Esophagus mucosa (tissue), 1 donor: Measurements from ENCODE around the gene CD47. TPM values are rescaled to one million over a fixed set of nuclear protein-coding genes. Genes with fewer than 3 reads are reported as not detected.

ENCODE experiments used
- ATAC-seq: fragments of 200-7000 bp; cut with Tn5 transposase; one replicate; pipeline ENCODE4 v1.9.1; 2020
- total RNA-seq: library from RNA; stranded (reverse); gene quantifications from one replicate; pipeline ENCODE4 v1.2.4, GENCODE V29; 2023
- donor health status: DM: yes; HTN: yes; CAD: no.

CD47 gene
- total RNA-seq, 1 donor from 2014 or later = 95.3 TPM

DNA sequence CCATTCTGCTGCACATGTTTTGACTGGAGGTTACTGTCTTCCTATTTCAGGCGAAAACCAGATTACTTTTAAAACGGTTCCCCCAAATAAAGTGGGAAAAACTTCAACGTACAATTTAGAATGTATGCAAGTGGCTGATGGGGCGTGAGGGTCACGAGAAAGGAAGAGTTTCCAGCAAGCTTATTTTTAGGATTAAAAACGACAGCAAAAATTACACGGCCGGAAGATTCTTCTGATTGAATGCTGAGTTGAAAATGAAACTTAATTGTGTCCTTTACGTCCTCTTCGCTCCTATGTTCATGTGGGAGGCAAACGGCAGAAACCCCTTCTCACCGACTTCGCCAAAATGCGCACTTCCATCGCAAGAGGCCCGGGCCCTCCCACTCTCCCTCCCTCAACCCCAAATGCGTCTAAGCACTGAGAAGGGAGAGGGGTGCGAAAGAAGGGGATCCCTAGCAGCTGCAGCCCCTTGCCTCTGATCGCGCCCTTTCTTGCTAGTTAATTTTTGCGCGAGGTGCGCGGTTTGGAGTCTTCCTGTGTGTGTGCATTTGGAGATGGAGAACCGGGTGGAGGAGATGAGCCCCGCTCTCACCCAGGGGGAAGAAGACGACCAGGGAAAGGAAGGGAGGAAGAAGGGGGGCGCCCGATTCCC, 656 bp downstream of the CD47 start:
- no peak for ATAC-seq

DNA sequence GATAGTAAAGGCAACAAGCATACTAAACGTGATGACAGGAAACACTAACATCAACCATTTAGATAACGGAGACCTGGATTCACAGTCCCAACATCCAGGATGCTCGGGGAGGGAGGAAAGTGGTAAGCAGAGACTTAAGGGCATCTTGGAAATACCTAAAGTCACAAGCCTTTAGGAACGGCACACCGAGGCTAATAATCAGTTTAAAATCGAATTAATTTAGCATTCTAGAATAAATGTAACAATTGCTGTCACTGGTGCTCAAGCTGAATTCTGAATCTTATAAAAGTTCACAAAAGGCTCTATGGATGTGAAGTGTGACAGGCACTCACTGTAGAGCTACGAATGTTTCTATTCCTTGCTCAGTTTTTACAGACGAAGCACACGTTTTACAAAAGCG, 1.3 kb downstream of the CD47 start:
- no peak for ATAC-seq

DNA sequence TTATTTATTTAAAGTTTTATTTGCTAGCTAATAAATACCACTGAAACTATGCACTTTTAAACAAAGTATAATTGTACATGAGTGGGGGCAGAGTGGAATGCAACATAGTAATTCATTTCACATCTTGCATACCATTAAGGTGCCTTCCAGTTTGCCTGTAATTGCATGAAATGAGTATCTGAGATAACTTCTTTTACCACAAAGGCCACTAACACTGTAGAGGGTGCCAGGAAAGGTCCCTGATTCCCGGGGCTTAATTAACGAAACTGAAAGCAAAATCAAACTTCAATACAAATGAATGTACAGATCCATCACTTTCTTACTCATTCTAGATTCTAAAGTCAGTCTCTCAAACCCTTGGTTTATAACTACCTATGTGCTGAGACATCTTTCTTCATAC, 2.1 kb downstream of the CD47 start:
- no peak for ATAC-seq

DNA sequence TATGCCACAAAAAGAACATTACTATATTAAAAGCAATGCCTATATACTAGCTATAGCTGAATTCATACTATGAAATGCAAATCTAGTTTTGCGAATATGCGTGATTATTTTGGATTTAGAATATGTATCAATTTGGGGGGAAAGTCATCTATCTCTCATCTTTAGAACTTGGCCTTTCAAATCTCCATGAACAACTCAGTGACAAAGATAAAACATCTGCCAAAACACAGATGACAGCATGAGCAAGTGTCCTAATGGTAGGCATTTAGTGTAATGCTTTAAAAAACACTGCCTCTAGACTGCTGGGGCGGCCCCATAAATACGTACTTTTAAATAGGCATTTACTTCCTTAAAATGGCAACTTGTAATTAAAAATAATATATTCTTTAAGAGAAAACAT, 2.7 kb downstream of the CD47 start:
- no peak for ATAC-seq

DNA sequence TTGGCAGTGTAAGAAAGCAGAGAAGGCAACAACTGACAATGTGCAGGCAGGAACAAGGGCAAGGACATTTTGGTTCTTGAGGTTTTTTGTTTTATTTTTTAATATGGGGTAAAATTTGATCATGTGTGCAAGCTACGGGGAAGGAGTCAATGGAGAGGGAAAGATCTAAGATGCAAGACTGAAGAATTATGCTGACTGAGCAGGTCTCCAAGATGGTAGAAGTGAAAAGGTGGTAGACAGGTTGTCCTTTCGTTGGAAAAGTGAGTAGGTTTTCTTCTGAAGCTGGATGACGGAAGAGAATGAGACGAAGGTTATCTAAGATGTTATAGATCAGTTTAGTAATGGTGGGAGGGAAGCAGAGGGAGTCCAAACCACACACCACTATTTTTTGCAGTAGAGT, 4.2 kb downstream of the CD47 start:
- ATAC-seq = no peak

DNA sequence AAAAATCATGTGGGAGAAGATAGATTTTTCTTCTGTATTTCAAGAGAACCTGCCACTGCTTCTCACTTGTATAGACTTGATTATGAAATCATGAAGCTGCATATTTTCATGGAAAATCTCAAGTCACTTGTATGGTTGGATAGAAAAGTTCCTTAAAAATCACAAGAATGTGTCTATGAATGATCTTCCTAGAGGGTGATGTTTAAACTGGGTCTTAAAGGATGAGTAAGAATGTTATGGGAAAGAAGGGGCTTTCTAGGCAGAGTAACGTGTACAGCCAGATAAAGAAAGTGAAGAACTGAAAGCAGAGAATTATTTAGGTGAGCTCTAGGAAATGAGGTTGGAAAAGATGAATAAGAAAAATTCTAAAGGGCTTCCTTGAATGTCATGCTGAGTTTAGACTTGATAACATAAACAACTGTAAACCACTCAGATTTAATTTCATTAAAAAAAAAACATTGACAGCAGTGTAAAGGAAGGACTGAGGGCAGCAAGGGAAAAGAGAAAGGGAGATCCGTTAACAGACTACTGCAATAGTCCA, 5.0 kb downstream of the CD47 start:
- no peak for ATAC-seq

DNA sequence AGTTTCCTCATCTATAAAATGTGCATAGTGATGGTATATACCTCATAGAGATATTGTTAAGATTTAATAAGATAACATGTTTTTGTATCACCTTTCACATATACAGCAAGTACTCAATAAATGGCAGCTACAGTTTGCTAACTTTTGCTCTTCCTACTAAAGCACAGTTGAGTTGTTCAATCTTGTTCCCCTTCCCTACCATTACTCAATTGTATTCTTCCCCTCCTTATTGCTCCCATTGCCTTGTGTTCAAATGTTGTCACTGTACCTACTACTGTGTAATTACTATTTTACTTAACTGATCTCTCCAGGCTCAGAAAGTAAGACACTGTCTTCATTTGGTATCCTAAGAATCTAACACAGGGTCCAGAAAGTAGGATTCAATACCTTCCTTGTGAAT, 5.5 kb downstream of the CD47 start:
- ATAC-seq = no peak

DNA sequence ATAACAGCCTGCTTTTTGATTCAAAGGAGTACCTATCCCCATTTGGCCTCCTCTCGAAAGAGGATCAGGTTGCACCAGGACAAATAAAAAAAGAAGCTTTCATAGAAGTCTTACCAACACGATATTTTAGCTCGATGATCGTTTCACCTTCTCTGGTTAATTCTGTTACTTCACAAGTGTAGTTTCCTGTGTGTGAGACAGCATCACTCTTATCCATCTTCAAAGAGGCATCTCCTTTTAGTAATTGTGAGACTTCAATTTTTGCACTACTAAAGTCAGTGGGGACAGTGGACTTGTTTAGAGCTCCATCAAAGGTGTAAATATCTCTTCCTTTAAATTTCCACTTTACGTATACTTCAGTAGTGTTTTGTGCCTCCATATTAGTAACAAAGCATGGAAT, 11.0 kb downstream of the CD47 start:
- ATAC-seq = no peak

DNA sequence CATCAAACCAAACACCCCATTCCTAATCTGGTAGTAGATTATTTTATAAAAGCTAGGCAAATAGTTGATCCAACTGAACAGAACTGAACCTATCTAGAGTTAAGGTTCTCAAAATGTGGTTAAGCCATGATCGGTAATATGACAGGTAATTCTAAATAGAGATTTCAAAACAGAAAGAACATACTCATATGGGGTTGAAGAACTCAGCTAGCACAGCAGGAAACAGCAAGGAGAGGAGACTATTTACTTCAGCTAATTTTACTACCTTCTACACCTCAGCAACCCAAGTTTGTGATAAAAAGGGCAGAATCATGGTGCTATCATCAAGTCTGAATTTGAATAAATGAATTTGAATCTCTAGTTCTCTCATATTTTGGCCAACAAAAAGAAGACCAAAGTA, 11.8 kb downstream of the CD47 start:
- no peak for ATAC-seq

DNA sequence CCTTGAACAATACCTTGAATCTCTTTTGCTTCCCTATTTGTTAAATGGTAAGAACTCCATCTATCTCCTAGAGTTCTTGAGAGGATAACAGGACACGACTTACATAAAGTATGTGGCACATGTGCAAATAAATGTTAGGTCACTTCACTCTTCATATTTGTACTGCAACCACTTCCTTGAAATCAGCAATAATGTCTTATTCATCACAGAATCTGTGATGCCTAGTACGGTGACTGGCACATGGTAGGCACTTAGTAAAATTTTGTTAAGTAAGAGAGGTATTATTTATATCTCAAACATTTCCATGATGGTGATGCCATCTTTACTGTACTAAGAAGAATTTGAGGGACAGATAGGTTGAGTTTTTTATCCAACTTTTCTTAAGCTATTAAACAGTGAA, 14.3 kb downstream of the CD47 start:
- ATAC-seq = no peak

DNA sequence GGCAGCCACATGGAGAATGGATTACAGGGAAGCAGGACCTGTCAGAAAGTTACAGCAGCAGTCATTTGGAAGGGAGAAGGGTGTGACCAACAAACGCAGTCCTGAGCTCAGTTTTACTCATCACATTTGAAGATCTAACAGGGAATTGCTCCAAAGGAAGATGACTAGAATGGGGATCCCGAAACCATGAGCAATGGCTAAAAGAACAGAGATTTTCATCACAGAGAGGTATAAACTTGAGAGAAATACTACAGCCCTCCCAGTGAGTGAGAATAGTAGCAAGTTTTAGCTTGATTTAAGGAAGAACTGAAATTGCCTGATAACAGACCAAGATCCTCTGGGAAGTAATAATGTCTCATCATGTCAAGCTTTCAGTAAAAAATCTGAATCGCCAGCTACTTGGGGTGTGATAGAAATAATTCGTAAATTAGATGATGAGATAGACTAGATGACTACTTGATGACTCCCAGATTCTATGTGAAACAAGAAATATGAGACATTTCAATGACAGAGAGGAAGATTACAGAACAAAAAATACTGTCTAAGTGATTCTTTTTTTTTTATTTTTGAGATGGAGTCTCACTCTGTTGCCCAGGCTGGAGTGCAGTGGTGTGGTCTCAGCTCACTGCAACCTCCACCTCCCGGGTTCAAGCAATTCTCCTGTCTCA, 16.9 kb downstream of the CD47 start:
- ATAC-seq = peak; percentile 85

DNA sequence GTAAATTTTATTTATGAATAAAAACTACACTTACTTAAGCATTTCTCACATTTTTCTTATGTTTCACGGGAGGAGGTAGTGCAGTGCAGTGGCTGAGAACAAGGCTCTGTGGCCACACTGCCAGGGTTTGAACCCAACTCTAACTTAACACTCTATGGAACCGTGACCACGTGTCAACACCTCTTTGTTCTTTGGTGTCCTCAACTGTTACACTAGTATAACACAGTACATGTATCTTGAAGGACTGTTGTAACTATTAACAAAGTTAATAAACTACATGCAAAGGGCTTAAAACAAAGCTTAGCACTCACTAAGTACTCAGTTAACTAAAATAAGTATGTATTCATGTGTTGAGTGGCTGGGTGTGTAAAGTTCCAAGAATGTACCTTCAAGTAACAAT, 19.5 kb downstream of the CD47 start:
- ATAC-seq = no peak

DNA sequence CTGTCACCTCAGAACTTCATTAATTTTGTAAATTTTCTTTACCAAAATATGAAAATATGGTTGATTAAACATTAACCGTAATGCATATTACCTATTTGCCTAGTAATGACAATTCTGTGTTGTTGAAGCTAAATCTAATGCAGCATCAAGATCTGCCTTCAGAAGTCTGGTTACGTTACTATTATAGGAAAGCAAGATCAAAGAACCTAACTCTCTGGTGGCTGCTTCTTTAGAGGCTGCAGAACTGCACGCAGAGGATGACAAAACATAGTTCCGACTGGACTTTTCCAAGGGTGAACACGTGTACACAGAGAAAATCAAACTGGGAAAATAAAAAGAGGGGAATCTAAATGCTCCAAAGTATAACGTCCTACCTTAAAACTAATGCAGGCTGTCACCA, 20.5 kb downstream of the CD47 start:
- no peak for ATAC-seq

DNA sequence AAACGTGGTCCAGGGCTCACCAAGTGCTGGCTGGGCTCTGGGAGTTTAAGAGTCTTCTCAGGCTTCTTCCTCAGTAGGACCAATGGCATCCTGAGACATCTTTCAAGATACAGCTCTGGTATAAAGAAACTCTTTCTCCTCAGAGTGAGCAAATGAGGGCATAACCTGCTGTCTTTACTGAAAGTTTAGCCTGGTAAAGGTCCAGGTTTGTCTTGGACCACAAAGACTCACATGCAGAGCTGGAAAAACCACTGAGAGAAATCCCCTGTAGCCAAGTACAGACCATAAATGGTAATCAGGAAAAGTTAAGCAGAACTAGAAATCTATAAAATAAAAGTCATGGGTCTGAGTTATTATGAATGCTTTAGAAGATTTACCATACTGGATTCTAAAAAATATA, 23.1 kb downstream of the CD47 start:
- no peak for ATAC-seq

DNA sequence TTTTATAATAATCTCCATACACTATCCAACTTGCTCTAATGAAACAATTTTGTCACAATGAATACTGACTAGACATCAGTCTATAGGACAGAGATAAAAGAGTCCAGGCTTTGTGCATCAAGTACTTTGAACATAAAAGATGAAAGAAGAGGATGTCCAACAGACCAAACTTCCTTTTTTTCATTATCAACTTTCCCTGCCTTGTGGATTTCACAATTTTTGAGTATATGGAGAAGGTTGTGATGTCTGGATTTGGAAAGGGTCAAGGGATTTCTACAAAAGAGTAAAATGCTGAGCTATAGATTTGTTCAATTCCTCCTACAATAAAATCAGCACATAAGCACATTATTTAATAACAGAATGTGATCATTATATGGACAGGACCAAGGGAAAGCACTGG, 25.7 kb downstream of the CD47 start:
- ATAC-seq = no peak

DNA sequence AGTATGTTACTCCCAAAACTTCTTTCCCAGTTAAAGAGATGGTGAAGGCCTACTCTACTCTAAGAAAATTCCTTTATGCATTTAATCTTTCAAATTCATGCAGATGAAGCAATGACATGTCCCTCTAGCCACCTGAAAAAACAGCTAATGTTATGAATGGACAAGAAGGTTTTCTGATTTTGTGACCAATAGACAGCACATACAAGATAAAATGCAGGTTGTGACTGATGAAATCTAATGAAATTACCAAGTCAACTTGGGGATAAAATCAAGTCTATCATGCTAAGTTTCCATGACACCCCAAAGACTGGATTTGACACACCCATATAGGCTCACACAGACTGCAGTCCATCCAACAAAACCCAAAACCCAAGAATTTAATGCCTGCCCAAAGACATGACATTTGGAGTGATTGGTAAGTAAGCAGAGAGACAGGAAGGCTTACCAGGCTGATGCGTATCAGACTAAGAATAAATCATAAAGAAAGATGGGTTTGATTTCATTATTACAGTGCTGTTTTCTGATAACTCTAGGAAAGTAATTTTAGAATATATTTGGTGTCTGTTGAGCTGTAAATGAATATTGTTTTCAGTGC, 26.4 kb downstream of the CD47 start:
- ATAC-seq = no peak

DNA sequence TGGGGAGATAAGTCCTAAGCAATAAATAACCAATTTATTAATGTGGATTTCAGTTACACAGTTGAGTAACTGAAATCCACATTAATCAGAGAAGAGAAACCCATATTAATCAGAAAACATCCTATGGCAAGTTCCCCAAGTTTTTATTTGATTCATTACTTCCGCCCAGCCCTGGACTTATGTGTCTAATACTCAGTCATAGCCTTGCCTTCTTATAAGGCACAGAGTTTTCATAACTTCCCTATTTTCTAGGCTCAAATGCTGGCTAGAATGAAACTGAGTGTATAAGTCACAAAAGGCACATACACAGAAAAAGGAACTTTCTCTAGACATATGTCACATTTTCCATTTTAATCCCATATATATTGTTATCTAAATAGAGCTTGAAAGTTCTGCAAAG, 28.8 kb downstream of the CD47 start:
- ATAC-seq = no peak

DNA sequence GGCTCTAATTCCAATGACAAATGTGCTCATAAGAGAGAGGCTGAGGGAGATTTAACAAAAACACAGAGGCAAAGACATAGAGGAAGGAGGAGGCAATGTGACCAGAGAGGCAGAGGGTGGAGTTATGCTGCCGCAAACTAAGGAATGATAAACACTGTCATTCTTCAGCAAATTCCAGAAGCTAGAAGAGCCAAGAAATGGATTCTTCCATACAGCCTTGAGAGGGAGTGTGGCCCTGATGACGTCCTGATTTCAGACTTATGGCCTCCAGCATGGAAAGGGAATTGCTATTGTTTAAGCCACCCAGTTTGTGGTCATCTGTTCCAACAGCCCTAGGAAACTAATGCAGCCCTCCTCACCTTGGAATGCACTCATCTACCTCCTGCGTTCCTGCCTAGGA, 30.5 kb downstream of the CD47 start:
- no peak for ATAC-seq

DNA sequence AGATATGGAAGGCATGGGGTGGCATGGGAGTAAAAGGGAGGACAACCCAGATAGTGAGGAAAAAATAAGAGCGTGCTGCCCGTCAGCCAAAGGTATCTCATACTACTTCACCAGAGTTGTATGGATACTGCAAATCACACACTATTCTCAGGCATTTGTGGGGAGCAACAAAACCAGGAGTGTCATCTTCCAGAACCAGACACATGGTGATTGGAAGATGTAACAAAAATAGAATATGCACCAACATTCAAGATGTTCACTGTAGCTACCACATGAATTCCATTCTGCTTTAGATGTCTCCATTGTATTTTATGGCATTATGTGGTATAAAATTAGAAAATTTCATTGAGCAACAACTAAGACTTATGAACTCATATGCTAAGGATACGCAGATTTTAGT, 34.9 kb downstream of the CD47 start:
- ATAC-seq = no peak

DNA sequence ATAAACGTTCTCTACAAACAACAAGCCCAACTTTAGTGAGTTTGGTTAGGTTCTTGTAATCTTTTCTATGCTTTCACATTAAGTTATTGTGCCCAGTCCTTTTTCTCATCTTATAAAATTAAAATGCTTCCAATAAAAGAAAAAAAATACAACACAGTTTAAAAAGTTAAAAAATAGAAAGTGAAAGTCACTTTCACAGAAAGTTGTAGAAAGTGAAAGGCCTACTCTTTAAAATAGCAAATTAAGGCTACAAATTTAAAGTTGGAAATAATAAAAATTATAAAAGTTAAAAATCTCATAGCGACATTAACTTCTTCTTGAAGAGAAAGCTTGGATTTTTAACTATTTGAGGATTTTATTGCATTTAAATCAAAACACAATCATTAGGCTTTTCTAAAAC, 35.9 kb downstream of the CD47 start:
- ATAC-seq = no peak

DNA sequence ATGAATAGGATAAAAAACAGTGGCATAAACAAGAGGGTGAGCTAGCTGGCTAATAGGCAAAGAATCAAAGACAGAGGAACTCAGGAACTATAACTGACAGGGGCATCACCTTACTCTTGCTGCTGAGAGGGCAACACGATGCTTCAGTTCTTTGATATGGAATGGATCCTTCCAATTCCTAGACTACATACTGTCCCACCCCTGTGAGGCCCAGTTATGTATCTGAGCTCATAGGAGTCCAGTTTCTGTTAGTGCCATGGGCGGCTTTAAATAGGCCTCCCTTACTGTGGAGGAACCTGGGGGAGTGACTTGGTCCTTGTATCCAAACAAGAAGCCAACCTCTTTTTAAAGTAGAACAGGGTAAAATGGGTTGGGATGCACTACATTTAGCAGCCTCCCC, 37.3 kb downstream of the CD47 start:
- no peak for ATAC-seq

DNA sequence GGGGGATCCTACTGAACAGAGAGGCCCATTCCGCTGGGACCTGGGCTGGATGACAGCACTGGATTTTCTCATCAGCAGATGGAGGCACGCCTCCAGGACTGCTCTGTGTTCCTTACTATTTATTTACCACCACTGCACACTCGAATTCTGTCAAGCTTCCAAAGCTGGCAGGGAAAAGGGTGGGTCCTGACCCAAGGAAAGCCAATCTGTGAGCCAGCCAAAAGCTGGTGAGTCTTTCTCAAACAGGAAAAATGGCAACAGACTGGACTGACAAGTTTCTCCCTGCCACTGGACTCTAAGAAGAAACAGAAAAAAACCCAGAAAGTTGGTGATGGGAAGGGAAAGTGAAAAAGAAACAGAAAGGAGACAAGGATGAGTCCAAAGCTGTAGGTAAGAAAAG, 37.8 kb downstream of the CD47 start:
- ATAC-seq = peak; percentile 96

DNA sequence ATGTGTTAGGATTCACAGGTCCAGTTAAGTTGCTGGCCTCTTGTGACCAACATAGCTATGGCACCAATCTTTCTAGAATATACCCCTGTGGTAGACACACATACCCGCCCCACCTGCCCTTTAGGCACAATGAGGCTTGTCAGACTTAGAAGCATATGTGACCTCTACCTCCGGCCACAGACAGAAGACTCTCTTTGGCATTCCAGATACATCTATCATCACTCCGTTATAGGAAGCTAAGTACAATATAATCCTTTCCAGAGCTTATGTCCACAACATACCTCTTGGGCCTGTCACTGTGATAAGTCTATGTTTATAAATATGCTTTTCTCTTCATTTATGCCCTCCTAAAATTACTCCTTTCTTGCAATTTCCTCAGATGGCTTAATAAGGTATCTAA, 39.8 kb downstream of the CD47 start:
- ATAC-seq = peak; percentile 13

DNA sequence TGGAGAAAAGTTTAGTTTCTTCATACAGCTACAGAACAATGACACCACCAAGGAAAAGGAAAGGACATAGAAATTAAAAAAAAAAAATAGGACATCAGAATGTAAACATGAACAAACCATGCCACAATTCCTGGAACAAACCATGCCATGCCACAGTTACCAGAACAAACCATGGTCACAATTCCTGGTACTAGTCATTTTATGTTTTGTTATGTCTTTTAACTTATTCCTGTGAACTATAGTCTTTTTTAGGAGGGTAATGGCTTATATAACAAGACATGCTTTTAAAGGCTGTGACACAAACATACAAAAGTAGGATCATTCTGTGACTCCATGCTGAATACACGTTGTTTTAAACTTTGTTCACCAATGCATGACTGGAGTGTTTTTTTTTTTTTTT, 42.8 kb downstream of the CD47 start:
- no peak for ATAC-seq
